Stomach (tissue), 9 donors: ENCODE results near the gene ZBTB46. TPM values are rescaled to one million over a fixed set of nuclear protein-coding genes. Genes with fewer than 3 reads are reported as not detected.

ENCODE experiments used
- DNase-seq, 2 donors: peaks; one replicate each; pipeline versions ENCODE4 v3.0.0 to v3.0.0-alpha.2; 2013 to 2019
- H3K27ac ChIP-seq, 5 donors: fragments of 200-600 bp in 4 of 5; sonication (generic) in 4 of 5; one replicate each; pipeline ENCODE4 v1.5.1; 2013 to 2019; ENCODE audit warnings: mild to moderate bottlenecking in 1 of 5, moderate library complexity in 1 of 5
- H3K27me3 ChIP-seq, 3 donors: fragments of 200-600 bp; sonication (generic); one replicate each; pipeline ENCODE4 v1.5.1; 2017 to 2019; ENCODE audit warnings: mixed run types in 1 of 3
- H3K36me3 ChIP-seq, 4 donors: fragments of 200-600 bp; sonication (generic); 1 replicate in 3 of 4; 2 replicates in 1 of 4; pipeline ENCODE4 v1.5.1; 2016 to 2019
- H3K4me1 ChIP-seq, 4 donors: fragments of 200-600 bp; sonication (generic); one replicate each; pipeline ENCODE4 v1.5.1; 2016 to 2019
- H3K4me3 ChIP-seq, 4 donors: fragments of 200-600 bp; sonication (generic) in 3 of 4; one replicate each; pipeline ENCODE4 v1.5.1; 2016 to 2019; ENCODE audit warnings: mild to moderate bottlenecking in 1 of 4
- H3K9me3 ChIP-seq, 4 donors: fragments of 200-600 bp; sonication (generic); one replicate each; pipeline ENCODE4 v1.5.1; 2016 to 2019
- EP300 ChIP-seq: sonication (generic); formaldehyde crosslinking; IDR thresholded peaks from one replicate; pipeline ENCODE4 v1.6.1; 2017; ENCODE audit warnings: antibody characterized with exemption
- POLR2A ChIP-seq, 4 donors: fragments of 450-650 bp; IDR thresholded peaks; one replicate each; pipeline ENCODE4 v1.6.1; 2016; ENCODE audit warnings: antibody characterized with exemption in 4 of 4, control low read depth in 2 of 4, mild to moderate bottlenecking in 1 of 4, moderate library complexity in 1 of 4
- POLR2AphosphoS5 ChIP-seq, 3 donors: sonication (generic); formaldehyde crosslinking; IDR thresholded peaks; one replicate each; pipeline ENCODE4 v1.6.1; 2016; ENCODE audit warnings: antibody characterized with exemption in 3 of 3
- WGBS, 5 donors: extraction: QIAGEN DNeasy Blood & Tissue Kit in 3 of 5; methylation state at CpG; one replicate each; pipeline versions ENCODE4 v1.1.5 to v1.1.7; 2013 to 2018; 5-methylcytosine and 5-hydroxymethylcytosine counted together
- intact Hi-C: fragments of 100-400 bp; cut with DNase I; formaldehyde crosslinking; loops from one replicate; pipeline ENCODE4 v1.15.1; 2023; ENCODE audit warnings: low total_unique reads
- polyA plus RNA-seq, 3 donors: library from polyadenylated mRNA; stranded (reverse); fragments of 200-250 nt; gene quantifications; one replicate each; pipeline ENCODE4 v1.2.3, GENCODE V29; 2013
- total RNA-seq, 5 donors: library from RNA; depleted of rRNA; stranded (reverse); fragments of >200 nt; gene quantifications; one replicate each; pipeline versions ENCODE4 v1.1.0 to v1.2.3, GENCODE V29; 2014 to 2016
- TF ChIP-seq, protein P1 (sequence below), 7 experiments: fragments of 450-650 bp in 4 of 7; fragments of 200-600 bp in 3 of 7; sonication (generic) in 3 of 7; IDR thresholded peaks; one replicate each; pipeline ENCODE4 v1.5.1; 2016 to 2019; ENCODE audit warnings: antibody characterized with exemption in 7 of 7, control low read depth in 2 of 7, mild to moderate bottlenecking in 1 of 7
- donor health status: healthy with polysubstance abuse.
- donor health status: Bipolar disorder and iron deficiency.
- donor health status: healthy.

Gene ZBTB46
- total and polyA plus RNA-seq, 8 donors = 0.58 to 13.4 (median 2.5) TPM

DNA sequence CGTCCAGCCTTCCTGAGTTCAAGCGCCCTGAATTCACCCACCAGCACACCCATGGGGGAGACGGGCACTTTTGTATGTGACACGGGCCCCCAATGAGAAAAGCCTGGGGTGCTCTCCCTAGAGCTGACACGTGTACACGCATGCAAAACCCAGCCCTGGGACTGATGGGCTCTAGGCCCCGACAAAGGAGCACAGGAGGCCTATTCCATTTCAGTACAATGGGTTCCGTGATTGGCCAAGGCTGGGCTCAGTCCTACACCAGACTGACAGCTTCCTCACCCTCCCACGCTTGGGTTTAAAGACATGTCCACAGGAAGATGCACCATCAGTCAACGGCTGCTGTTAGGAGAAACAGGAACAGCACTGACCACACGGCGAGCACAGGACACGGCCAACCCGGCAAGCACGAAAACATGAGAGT, 8.8 kb downstream of the ZBTB46 start:
- intact Hi-C loops = no loop called here
- Histone ChIP-seq H3K9me3 (no peaks in the 10 kb centered on the region), H3K4me3 (no peak overlapping the region), H3K4me1 (peaks cover 0 to 17% (median 5%) of the 10 kb centered on the region in 4 donors), H3K36me3 (no peaks in the 10 kb centered on the region), H3K27me3 (peaks cover 0 to 12% (median 0%) of the 10 kb centered on the region in 3 donors), H3K27ac (no peak overlapping the region)
- TF ChIP-seq EP300 = no peak
- TF ChIP-seq POLR2AphosphoS5 (IDR thresholded peaks at IDR 0.05) = no peak
- no peak for TF ChIP-seq POLR2A (IDR thresholded peaks at IDR 0.05)
- TF ChIP-seq, protein P1, sequence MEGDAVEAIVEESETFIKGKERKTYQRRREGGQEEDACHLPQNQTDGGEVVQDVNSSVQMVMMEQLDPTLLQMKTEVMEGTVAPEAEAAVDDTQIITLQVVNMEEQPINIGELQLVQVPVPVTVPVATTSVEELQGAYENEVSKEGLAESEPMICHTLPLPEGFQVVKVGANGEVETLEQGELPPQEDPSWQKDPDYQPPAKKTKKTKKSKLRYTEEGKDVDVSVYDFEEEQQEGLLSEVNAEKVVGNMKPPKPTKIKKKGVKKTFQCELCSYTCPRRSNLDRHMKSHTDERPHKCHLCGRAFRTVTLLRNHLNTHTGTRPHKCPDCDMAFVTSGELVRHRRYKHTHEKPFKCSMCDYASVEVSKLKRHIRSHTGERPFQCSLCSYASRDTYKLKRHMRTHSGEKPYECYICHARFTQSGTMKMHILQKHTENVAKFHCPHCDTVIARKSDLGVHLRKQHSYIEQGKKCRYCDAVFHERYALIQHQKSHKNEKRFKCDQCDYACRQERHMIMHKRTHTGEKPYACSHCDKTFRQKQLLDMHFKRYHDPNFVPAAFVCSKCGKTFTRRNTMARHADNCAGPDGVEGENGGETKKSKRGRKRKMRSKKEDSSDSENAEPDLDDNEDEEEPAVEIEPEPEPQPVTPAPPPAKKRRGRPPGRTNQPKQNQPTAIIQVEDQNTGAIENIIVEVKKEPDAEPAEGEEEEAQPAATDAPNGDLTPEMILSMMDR (IDR thresholded peaks at IDR 0.05) = no peak
- WGBS, 5 donors = 74 to 82% (median 80%) methylated on average over 15 of the region's 15 CpGs
- DNase-seq = no peak

DNA sequence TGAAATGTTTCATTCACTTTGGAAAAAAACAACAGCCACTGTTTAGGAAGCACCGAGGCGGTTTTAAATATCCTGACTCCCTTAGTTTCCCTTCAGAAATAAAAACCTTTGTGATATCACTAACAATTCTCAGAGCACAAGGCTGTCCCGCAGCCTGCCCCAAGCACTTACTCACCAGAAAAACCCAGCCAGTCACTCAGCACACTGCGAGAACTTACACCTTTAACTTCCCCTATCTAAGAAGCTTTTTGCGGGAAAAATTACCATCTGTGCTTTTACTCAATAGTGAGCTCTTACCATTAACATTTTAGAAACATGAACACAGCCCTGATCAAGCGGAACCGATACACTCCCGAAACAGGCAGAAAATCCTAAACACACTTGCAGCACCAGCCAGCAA, 9.3 kb downstream of the ZBTB46 start:
- Histone ChIP-seq H3K36me3 (no peaks in the 10 kb centered on the region), H3K27ac (no peak overlapping the region), H3K9me3 (no peaks in the 10 kb centered on the region), H3K4me1 (peaks cover 0 to 17% (median 4%) of the 10 kb centered on the region in 4 donors), H3K4me3 (no peak overlapping the region), H3K27me3 (peaks cover 0 to 9% (median 0%) of the 10 kb centered on the region in 3 donors)
- intact Hi-C loops = no loop called here
- no peak for TF ChIP-seq POLR2A (IDR thresholded peaks at IDR 0.05)
- no peak for TF ChIP-seq EP300
- TF ChIP-seq, protein P1 (IDR thresholded peaks at IDR 0.05) = no peak
- no peak for TF ChIP-seq POLR2AphosphoS5 (IDR thresholded peaks at IDR 0.05)
- WGBS, 5 donors = 85 to 90% (median 87%) methylated on average over 8 of the region's 8 CpGs
- DNase-seq = no peak

DNA sequence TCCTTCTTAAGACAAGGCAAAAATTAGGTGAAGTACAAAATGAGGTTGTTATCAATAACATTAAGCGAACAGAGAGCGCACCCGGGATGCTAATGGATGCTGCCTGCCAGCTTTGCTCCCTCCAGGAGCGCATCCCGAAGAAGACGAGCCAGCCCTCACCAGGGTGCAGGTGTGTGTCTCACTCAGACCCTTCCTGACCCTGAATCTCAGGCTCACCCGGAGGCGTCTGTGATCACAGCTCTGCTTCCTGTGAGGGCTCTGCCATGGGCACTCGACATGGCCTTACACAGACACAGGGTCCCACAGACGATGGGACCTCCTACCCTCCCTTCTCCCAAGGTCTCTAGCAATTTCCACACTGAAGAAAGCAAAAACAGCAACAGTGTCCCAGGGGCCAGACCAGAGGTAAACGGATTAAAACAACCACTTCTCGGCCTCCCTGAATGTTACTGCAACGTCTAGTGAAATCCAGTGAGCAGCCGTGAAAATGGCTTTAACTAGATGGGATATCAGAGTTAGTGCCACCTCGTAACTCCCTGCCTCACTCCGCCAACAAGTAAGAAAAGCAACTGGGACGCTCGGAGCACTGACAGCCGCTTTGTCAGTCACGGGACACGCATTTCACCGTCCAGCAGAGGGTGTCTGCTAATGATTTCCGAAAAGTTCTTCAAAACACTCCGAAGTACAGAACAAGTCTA, 11.7 kb downstream of the ZBTB46 start:
- WGBS, 5 donors = 48 to 53% (median 52%) methylated on average over 24 of the region's 24 CpGs
- Histone ChIP-seq H3K9me3 (no peaks in the 10 kb centered on the region), H3K27ac (no peak overlapping the region), H3K4me1 (peaks cover 0 to 17% (median 10%) of the 10 kb centered on the region in 4 donors), H3K4me3 (peak overlapping the region in 2 of 4 donors; percentile 3 to 7), H3K36me3 (no peaks in the 10 kb centered on the region), H3K27me3 (no peaks in the 10 kb centered on the region)
- TF ChIP-seq, protein P1 (IDR thresholded peaks at IDR 0.05) = peak in 2 of 7 experiments; percentile 7 to 33
- TF ChIP-seq POLR2AphosphoS5 (IDR thresholded peaks at IDR 0.05) = no peak
- no peak for DNase-seq
- intact Hi-C loops = no loop called here

DNA sequence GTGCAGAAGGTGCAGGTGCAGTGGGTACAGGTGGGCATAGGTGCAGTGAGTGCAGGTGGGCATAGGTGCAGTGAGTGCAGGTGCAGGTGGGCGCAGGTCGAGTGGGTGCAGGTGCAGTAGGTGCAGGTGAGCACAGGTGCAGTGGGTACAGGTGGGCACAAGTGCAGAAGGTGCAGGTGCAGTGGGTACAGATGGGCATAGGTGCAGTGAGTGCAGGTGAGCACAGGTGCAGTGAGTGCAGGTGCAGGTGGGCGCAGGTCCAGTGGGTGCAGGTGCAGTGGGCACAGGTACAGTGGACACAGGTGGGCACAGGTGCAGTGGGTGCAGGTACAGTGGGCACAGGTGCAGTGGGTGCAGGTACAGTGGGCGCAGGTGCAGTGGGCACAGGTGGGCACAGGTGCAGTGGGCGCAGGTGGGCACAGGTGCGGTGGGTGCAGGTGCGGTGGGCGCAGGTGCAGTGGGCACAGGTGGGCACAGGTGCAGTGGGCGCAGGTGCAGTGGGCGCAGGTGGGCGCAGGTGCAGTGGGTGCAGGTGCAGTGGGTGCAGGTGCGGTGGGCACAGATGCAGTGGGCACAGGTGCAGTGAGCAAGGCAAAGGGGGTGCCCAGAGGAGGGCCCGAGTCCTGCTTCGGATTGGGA, 15.3 kb downstream of the ZBTB46 start:
- intact Hi-C loops = no loop called here
- TF ChIP-seq POLR2AphosphoS5 (IDR thresholded peaks at IDR 0.05) (no peak), EP300 (no peak), POLR2A (IDR thresholded peaks at IDR 0.05) (no peak)
- TF ChIP-seq, protein P1 (IDR thresholded peaks at IDR 0.05) = no peak
- no peak for DNase-seq
- 83 to 95% (median 92%) methylated on average over 14 of the region's 14 CpGs for WGBS, 5 donors
- no peaks in the 10 kb centered on the region for H3K27me3 ChIP-seq
- no peak overlapping the region for H3K27ac ChIP-seq
- H3K4me3 ChIP-seq = no peak overlapping the region
- peaks cover 0 to 12% (median 6%) of the 10 kb centered on the region in 4 donors for H3K4me1 ChIP-seq
- H3K36me3 ChIP-seq = no peaks in the 10 kb centered on the region
- H3K9me3 ChIP-seq = no peaks in the 10 kb centered on the region
